Mucosa of stomach (tissue), 1 donor: ENCODE measurements around the gene ABCD3.
"Not testable (repeated sequence)": the region's sequence is repeated elsewhere in the genome, so short reads cannot be mapped to it uniquely, and the experiment has no call there.

Experiments used
- H3K27me3 ChIP-seq: one replicate; pipeline ENCODE4 v1.7.0; 2013; ENCODE audit warnings: mild to moderate bottlenecking, low read length; ENCODE audit not compliant: control insufficient read depth, insufficient read depth
- H3K36me3 ChIP-seq: one replicate; pipeline ENCODE4 v1.7.0; 2013; ENCODE audit warnings: low read length; ENCODE audit not compliant: control insufficient read depth, insufficient read depth
- H3K4me1 ChIP-seq: one replicate; pipeline ENCODE4 v1.7.0; 2013; ENCODE audit warnings: mild to moderate bottlenecking, low read length; ENCODE audit not compliant: control insufficient read depth, insufficient read depth
- H3K4me3 ChIP-seq: one replicate; pipeline ENCODE4 v1.7.0; 2013; ENCODE audit warnings: low read length
- H3K9ac ChIP-seq: one replicate; pipeline ENCODE4 v1.7.0; 2013; ENCODE audit warnings: mild to moderate bottlenecking, low read length, moderate library complexity
- H3K9me3 ChIP-seq: one replicate; pipeline ENCODE4 v1.7.0; 2013; ENCODE audit warnings: mild to moderate bottlenecking, low read length, moderate library complexity; ENCODE audit not compliant: control insufficient read depth
- donor health status: Pancreatic carcinoma.

ABCD3 gene

DNA sequence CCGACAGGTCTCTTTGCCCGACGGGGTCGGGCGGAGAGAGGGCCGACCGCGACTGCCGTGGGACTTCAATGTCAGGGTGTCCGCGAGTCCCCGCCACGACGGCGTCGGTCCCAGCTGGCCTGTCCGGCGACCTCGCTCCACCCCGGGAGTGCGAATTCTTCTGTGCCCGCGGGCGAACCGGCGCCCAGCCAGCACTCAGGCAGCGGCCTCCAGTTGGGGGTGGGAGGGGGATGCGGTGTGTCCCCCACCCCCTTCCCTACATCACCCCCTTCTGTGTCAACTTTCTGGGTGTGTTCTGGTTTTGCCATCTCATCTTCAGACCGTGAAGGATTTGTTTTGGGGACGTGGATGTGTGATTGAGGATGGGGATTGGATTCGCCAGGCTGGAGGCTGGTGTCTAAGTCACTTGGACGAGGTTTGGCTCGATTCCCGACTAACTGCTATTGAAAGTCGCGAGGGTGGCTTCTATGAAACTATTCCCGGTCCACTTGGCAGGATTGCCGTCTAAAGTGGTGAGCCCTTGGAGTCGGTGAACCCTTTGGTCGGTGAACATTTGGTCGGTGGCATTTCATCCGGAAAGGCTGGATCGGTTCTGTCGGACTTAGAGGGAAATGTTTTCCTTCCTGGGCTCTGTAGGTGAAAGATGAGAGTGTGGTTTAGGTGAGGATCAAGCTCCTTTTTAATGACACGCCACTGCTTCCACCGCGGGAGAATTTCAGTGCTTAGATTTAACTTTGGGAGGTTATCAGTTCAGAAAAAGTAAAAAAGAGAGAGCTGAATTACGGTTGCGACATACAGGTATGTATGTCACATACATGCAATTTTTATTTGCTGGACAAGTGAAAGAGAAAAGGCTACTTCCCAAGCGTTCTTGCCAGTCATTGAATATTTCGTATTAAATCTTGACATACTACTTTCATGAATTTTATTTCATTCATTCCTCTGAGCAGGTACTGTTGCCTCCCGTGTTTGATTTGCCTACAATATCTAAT lies 771 bp downstream of the ABCD3 start:
- peak overlapping the region; percentile 83 for H3K4me3 ChIP-seq
- peaks cover 21% of the 10 kb centered on the region for H3K4me1 ChIP-seq
- H3K9ac ChIP-seq: peak overlapping the region; percentile 81
- H3K27me3 ChIP-seq: no peaks in the 10 kb centered on the region
- H3K9me3 ChIP-seq: no peaks in the 10 kb centered on the region
- no peaks in the 10 kb centered on the region for H3K36me3 ChIP-seq

DNA sequence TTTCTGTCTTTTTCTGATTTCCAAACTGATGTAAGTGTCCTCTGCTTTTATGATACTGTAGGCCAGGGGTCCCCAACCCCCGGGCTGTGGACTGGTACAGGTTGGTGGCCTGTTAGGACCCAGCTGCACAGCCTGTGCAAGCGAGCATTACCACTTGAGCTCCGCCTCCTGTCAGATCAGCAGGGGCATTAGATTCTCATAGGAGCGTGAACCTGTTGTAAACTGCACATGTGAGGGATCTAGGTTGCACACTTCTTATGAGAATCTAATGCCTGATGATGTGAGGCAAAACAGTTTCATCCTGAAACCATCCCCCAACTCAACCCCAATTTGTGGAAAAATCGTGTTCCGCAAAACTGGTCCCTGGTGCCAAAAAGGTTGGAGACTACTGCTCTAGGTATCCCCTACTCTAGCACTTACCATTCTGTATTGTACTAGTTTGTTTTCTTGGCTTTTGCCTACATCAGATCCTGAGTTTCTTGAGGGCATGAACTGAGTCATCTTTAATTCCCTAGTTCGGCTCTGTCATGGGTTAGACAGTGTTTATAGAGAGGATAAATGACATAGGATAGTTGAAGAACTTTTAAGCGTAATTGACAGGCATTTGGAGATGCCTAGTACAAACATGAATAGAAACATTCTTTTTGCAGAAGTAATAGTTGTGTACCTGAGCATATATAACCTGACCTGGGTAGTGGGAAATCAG lies 4.1 kb downstream of the ABCD3 start:
- Histone ChIP-seq H3K4me1 (peaks cover 28% of the 10 kb centered on the region), H3K9ac (no peak overlapping the region)

GRCh38 chr1:94425821-94426484 lies 7.8 kb downstream of the ABCD3 start:
- H3K9ac ChIP-seq: peak overlapping the region; percentile 4
- peaks cover 34% of the 10 kb centered on the region for H3K4me1 ChIP-seq
- H3K9me3 ChIP-seq: no peaks in the 10 kb centered on the region
- no peak overlapping the region for H3K4me3 ChIP-seq
- no peaks in the 10 kb centered on the region for H3K27me3 ChIP-seq
- no peaks in the 10 kb centered on the region for H3K36me3 ChIP-seq

More for the DNA sequence above, 4.1 kb downstream of the ABCD3 start:
- H3K9me3 ChIP-seq: no peaks in the 10 kb centered on the region
- H3K4me3 ChIP-seq: no peak overlapping the region
- no peaks in the 10 kb centered on the region for H3K27me3 ChIP-seq
- H3K36me3 ChIP-seq: no peaks in the 10 kb centered on the region

DNA sequence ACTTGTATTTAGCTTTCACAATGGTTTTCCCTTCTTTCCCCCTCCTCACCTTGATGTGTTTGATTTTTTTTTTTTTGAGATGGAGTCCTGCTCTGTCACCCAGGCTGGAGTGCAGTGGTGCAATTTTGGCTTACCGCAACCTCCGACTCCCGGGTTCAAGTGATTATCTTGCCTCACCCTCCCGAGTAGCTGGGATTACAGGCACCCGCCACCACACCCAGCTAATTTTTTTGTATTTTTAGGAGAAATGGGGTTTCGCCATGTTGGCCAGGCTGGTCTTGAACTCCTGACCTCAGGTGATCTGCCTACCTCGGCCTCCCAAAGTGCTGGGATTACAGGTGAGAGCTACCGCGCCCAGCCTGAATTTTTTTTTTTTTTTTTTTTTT lies 8.3 kb downstream of the ABCD3 start:
- not testable (repeated sequence) for H3K9me3 ChIP-seq, H3K36me3 ChIP-seq, H3K4me3 ChIP-seq, H3K27me3 ChIP-seq
- H3K9ac ChIP-seq: peak overlapping the region; percentile 4
- peaks cover 34% of the 10 kb centered on the region for H3K4me1 ChIP-seq

- H3K9ac ChIP-seq: no peak overlapping the region
- no peak overlapping the region for H3K4me3 ChIP-seq
- no peaks in the 10 kb centered on the region for H3K27me3 ChIP-seq
- H3K4me1 ChIP-seq: peaks cover 28% of the 10 kb centered on the region
- no peaks in the 10 kb centered on the region for H3K9me3 ChIP-seq
- H3K36me3 ChIP-seq: no peaks in the 10 kb centered on the region
These were observed 10.3 kb downstream of the ABCD3 start for GRCh38 chr1:94428441-94428840.

GRCh38 chr1:94428927-94429528 lies 10.8 kb downstream of the ABCD3 start:
- H3K9me3 ChIP-seq, H3K27me3 ChIP-seq, H3K9ac ChIP-seq, H3K36me3 ChIP-seq, H3K4me3 ChIP-seq: not testable (repeated sequence)
- H3K4me1 ChIP-seq: peaks cover 23% of the 10 kb centered on the region

GRCh38 chr1:94430066-94430465 lies 11.9 kb downstream of the ABCD3 start:
- H3K36me3 ChIP-seq, H3K9me3 ChIP-seq, H3K27me3 ChIP-seq, H3K4me3 ChIP-seq, H3K9ac ChIP-seq: not testable (repeated sequence)
- H3K4me1 ChIP-seq: peaks cover 23% of the 10 kb centered on the region

DNA sequence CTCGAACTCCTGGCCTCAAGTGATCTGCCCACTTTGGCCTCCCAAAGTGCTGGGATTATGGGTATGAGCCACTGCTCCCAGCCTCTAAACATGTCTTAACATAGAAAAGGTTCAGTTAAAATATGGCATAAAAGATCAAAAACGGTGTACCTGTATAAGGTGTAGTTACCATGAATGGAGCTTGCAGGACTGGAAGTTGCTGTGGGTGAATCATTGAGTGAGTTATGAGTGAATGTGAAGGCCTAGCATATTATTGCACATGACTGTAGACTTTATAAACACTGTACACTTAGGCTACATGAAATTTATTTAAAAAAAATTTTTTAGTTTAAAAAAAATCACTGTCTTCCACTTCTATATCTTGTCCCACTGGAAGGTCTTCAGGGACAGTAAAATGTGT lies 15.7 kb downstream of the ABCD3 start:
- Histone ChIP-seq H3K4me3 (no peak overlapping the region), H3K9ac (no peak overlapping the region), H3K36me3 (no peaks in the 10 kb centered on the region), H3K4me1 (peaks cover 12% of the 10 kb centered on the region), H3K27me3 (no peaks in the 10 kb centered on the region), H3K9me3 (no peaks in the 10 kb centered on the region)

DNA sequence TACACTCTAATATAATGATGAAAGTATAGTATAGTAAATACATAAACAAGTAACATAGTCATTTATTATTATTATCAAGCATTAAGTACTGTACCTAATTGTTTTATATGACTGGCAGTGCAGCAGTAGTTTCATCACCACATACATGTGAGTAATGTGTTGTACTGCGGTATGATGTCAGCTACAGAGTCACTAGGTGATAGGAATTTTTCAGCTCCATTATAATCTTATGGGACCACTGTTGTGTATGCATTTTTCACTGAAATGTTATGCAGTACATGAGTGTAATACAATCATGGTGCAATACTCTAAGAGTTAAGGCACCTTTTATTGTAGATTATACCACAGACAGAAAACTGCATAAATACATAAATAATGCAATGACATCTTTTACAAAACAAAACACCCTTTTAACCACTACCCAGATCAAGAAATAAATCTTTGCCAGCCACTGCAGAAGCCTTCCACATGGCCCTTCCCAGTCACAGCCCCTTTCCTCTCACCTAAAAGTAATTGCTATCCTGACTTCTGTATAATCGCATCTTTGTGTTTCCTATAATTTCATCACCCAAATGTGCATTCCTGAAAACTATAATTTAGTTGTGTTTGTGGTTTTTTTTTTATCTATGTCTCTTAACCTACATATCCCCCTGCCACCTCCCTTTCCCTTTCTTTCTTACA lies 16.3 kb downstream of the ABCD3 start:
- Histone ChIP-seq H3K4me1 (peaks cover 11% of the 10 kb centered on the region), H3K9me3 (no peaks in the 10 kb centered on the region), H3K27me3 (no peaks in the 10 kb centered on the region), H3K9ac (no peak overlapping the region), H3K4me3 (no peak overlapping the region), H3K36me3 (no peaks in the 10 kb centered on the region)

- Histone ChIP-seq H3K36me3 (no peaks in the 10 kb centered on the region), H3K4me3 (no peak overlapping the region), H3K4me1 (peaks cover 11% of the 10 kb centered on the region), H3K27me3 (no peaks in the 10 kb centered on the region), H3K9me3 (no peaks in the 10 kb centered on the region), H3K9ac (no peak overlapping the region)
These were observed 20.6 kb downstream of the ABCD3 start for GRCh38 chr1:94438692-94439276.

GRCh38 chr1:94440088-94440487 lies 21.9 kb downstream of the ABCD3 start:
- Histone ChIP-seq H3K27me3 (no peaks in the 10 kb centered on the region), H3K36me3 (no peaks in the 10 kb centered on the region), H3K4me1 (peaks cover 11% of the 10 kb centered on the region), H3K9ac (no peak overlapping the region), H3K9me3 (peaks cover 5% of the 10 kb centered on the region), H3K4me3 (no peak overlapping the region)
